T-helper 17 cell (primary cell): ENCODE results near the gene FAM174C. TPM values are rescaled to one million over a fixed set of nuclear protein-coding genes. Genes with fewer than 3 reads are reported as not detected.

Source experiments
- ATAC-seq: fragments of 150-1000 bp; cut with Tn5 transposase; 2 replicates; pipeline ENCODE4 v1.10.0; 2021; ENCODE audit warnings: mild to moderate bottlenecking, moderate library complexity
- DNase-seq, 3 donors: peaks; one replicate each; pipeline versions ENCODE4 v3.0.0 to v3.0.0-alpha.2; 2020 to 2021
- H3K9me3 ChIP-seq: one replicate; pipeline ENCODE4 v1.7.0; 2013; ENCODE audit warnings: low read length, mild to moderate bottlenecking; ENCODE audit not compliant: control insufficient read depth, poor library complexity, severe bottlenecking
- H3K27ac Mint-ChIP-seq: one replicate; pipeline ENCODE4 v1.8.0; 2022; ENCODE audit warnings: mild to moderate bottlenecking, moderate library complexity, mixed read lengths
- H3K27me3 Mint-ChIP-seq: one replicate; pipeline ENCODE4 v1.8.0; 2022; ENCODE audit warnings: mixed read lengths
- H3K36me3 Mint-ChIP-seq: one replicate; pipeline ENCODE4 v1.8.0; 2022; ENCODE audit warnings: low read depth, mixed read lengths
- H3K4me1 Mint-ChIP-seq: one replicate; pipeline ENCODE4 v1.8.0; 2022; ENCODE audit warnings: mild to moderate bottlenecking, mixed read lengths
- H3K4me3 Mint-ChIP-seq: one replicate; pipeline ENCODE4 v1.8.0; 2022; ENCODE audit warnings: mild to moderate bottlenecking, moderate library complexity, mixed read lengths
- total RNA-seq, 4 donors: library from RNA in 2 of 4; stranded (reverse) in 2 of 4; gene quantifications; one replicate each; pipeline ENCODE4 v1.2.3 and lab custom pipeline; 2022 to 2026

FAM174C gene
- total RNA-seq, 2 donors from 2014 or later: 40.6 to 43.6 TPM

DNA sequence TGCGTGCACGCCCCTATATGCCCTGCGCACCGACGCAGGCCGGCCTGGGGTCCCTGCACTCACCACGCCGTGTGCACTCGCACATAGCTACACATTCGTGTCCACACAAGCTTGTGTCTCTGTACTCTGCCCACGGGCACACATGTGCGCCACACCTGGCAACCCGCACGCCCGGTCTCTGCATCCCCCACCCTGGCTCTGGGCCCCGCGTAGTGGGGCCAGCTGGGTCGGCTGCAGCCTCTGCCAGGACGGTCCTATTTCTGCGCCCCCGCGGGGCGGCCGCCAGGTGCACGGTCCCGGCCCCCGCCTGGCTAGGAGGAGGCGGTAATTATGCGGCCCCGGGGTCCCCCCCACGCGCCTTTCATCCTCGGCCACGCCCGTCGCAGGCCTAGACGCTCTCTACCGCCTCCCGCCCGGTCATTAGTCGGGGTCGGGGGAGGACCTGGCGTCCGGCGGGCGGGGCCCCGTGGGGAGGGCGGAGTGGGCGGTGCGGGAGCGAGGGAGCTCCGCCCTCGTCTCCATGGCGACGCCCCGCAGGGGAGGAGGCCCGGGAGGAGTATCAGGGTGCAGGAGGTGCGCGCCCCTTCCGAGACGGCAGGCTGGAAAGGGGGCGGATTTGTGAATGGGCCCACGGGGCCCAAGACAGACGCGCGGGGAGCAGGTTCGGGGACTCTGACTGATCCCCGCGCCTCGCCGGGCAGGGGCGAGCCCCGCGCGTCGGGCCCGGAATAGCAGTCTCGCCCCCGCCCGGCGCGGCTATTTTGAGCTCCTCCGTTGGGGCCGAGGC, 9.0 kb upstream of the FAM174C start:
- Mint-ChIP-seq H3K36me3 (peaks cover 3% of the 10 kb centered on the region), H3K27ac (no peak overlapping the region)
- ATAC-seq: peak; percentile 38

DNA sequence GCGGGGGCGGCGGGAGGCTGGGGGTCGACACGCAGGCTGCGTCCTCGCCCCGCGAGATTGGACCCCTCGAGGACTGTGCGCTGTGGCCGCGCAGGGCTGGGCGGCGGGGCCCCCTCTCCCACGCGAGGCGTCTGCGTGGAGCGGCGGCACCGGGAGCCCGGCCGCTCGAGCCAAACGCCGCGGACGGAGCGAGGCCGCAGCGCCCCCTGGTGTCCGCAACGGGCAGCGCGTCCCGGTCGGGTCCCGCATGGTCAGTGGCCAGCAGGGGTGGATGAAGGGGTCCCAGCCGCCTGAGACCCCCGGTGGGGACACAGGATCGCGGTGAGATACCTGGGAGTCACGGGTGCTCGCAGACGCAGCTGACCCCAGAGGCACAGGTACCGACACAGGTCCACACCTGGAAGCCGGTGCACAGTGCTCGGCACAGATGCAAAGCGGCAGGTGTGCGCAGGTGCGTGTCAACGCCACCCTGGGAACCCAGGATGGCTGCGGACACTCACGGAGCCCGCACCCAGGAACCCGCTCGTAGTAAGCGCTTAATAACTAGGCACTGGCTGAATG, 8.3 kb upstream of the FAM174C start:
- no peaks in the 10 kb centered on the region for H3K9me3 ChIP-seq
- ATAC-seq (peak; percentile 15), DNase-seq (peak; percentile 55 to 71 (median 68))
- H3K4me3 Mint-ChIP-seq: peak overlapping the region; percentile 89
- peaks cover 4% of the 10 kb centered on the region for H3K36me3 Mint-ChIP-seq
- H3K27ac Mint-ChIP-seq: peak overlapping the region; percentile 98
- no peaks in the 10 kb centered on the region for H3K27me3 Mint-ChIP-seq
- peaks cover 47% of the 10 kb centered on the region for H3K4me1 Mint-ChIP-seq

More for the DNA sequence above, 9.0 kb upstream of the FAM174C start:
- H3K27me3 Mint-ChIP-seq: no peaks in the 10 kb centered on the region
- H3K9me3 ChIP-seq: no peaks in the 10 kb centered on the region
- peaks cover 47% of the 10 kb centered on the region for H3K4me1 Mint-ChIP-seq
- peak; percentile 73 to 82 (median 82) for DNase-seq
- peak overlapping the region; percentile 89 for H3K4me3 Mint-ChIP-seq

DNA sequence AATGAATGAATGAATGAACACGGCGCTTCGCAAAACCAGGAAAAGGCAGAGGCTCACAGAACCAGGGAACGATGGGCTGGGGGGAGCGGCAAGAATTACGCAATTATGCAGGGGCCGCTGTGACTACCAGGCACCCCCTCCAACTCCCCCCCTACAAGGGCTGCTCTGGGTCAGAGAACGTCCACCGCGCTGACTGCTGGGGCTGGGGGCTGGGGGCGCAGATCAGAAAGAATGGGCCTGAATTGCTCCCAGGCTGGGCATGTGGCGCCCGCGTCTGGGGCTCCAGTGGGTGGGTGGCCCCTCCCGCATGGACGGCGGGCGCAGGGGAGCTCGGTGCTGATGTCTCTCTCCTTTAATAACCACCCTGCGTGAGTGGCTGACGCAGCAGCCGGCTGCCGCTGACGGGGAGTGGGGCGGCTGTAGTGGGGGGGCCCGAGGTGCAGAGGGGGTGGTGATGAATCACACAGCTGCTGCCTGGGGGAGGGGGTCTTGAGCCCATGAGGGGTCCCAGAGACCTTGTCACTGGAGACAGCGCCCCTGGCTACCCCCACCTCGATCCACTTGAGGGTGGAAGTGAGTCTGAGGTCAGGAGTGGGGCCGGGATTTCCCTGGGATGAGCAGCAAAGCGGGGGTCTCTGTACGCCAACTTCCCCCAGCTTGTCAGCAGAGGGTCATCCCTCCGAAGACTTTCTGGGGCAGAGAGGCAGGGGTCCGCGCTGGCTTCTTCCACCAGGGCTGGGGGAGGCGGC, 7.7 kb upstream of the FAM174C start:
- H3K4me1 Mint-ChIP-seq: peaks cover 48% of the 10 kb centered on the region
- ATAC-seq (no peak), DNase-seq (peak in 1 of 3 donors; percentile 35)
- peaks cover 4% of the 10 kb centered on the region for H3K36me3 Mint-ChIP-seq
- H3K27me3 Mint-ChIP-seq: no peaks in the 10 kb centered on the region
- H3K9me3 ChIP-seq: no peaks in the 10 kb centered on the region
- peak overlapping the region; percentile 98 for H3K27ac Mint-ChIP-seq
- H3K4me3 Mint-ChIP-seq: peak overlapping the region; percentile 89

DNA sequence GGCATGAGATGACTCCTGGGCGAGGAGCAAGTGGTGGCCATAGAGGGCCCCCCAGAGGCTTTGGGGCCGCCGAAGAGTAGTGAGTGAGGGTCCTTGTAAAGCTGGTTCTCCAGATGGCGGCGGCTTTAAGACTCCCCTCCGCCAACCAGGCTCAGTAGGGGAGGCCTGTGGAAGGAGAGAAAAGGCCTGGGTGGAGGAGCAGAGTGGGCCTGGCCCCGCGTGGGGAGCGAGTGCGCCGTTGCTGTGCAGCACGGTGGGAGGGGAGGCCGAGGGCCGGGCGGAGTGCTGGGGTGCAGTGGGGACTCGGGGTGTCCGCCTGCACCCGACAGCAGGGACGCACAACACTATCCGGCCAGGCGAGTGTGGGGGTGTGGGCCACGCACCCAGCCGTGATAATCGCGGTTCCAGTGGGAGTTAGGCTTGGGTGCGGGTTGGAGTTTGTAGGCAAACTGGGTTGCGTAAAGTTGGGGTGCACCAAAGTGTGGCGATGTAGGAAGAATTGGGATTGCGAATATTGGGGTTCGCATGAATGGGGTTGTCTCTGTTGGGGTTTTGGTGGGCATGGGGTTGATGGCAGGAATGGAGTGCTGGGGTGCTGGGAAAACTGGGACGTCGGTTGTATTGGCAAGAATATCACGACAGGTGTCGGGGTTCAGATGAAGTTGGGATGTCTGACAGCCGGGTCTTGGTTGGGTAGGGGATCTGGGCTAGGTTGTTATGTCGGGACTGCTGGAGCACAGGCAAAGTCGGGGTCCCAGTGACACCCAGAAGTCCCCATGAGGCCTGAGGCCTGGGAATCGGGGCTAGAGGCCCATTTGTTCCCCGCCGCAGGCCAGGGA, 6.9 kb upstream of the FAM174C start:
- Mint-ChIP-seq H3K36me3 (peaks cover 4% of the 10 kb centered on the region), H3K27me3 (no peaks in the 10 kb centered on the region), H3K27ac (peak overlapping the region; percentile 98), H3K4me1 (peaks cover 48% of the 10 kb centered on the region), H3K4me3 (peak overlapping the region; percentile 89)
- no peak for ATAC-seq
- DNase-seq: no peak
- no peaks in the 10 kb centered on the region for H3K9me3 ChIP-seq

DNA sequence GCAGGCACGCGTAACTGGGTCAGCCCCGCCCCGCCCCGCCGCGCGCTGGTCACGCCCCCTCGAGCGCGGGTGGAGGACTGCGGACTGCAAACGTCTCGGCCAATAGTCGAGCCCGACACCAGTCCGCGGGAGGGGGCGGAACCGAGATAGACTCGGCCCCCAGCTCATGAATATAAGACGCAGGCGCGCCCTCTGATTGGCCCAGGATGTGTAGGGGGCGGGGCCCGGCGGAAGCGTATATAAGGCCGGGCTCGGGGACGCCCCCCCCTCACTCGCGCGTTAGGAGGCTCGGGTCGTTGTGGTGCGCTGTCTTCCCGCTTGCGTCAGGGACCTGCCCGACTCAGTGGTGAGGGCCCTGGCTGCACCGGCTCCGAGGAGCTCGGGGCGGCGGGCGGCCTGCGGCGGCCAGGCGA, 6.3 kb upstream of the FAM174C start, which contains the start of gene CIRBP:
Gene CIRBP, plus strand, starts transcription at position 268 of the 413 bp plus-strand sequence. CDS start 1,602 bp downstream, outside the sequence.
- ATAC-seq (peak; percentile 84), DNase-seq (peak; percentile 99)
- Mint-ChIP-seq H3K4me1 (peaks cover 54% of the 10 kb centered on the region), H3K4me3 (peak within 1 kb of the TSS; percentile 97), H3K27ac (peak within 1 kb of the TSS; percentile 98), H3K27me3 (no peaks in the 10 kb centered on the region), H3K36me3 (peaks cover 4% of the 10 kb centered on the region)
- no peaks in the 10 kb centered on the region for H3K9me3 ChIP-seq

DNA sequence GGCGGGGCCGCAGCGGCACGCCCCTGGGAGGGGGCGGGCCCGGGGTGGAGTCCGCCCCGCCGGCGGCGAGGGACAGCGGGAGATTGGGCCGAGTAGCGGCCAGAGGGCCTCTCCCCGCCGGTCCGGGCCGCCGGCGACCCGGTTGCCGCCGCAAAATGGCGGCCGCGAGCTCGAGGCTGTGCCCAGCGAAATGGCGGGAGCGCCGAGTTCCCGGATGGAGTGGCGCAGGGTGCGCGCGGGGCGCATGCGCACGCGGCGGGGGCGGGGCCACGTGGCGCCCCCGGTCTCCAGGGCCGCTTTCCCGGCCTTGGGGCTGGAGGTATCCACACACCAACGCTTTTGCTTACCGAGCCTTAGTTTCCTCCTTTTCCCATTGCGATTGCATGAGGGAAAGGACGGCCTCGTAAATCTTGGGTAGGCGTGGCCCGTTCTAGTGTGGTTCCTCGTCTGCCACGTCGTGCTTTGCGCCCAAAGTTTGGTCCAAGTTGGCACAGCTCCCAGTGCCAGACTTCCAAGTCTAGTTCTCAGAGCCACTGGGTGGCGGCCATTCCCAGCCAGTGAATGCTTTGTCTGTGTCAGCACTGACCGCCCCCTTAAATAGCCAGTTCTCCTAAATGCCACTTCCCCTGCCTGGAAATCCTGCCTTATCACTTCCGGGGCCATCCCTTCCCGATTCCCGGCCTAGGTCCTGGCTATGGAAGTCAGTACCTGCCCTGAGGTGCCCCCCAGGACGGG, 5.7 kb upstream of the FAM174C start:
- H3K27ac Mint-ChIP-seq: peak overlapping the region; percentile 98
- H3K4me3 Mint-ChIP-seq: peak overlapping the region; percentile 97
- no peaks in the 10 kb centered on the region for H3K9me3 ChIP-seq
- no peaks in the 10 kb centered on the region for H3K27me3 Mint-ChIP-seq
- DNase-seq: peak; percentile 78 to 86 (median 82)
- peak; percentile 48 for ATAC-seq
- peaks cover 4% of the 10 kb centered on the region for H3K36me3 Mint-ChIP-seq
- peaks cover 52% of the 10 kb centered on the region for H3K4me1 Mint-ChIP-seq

DNA sequence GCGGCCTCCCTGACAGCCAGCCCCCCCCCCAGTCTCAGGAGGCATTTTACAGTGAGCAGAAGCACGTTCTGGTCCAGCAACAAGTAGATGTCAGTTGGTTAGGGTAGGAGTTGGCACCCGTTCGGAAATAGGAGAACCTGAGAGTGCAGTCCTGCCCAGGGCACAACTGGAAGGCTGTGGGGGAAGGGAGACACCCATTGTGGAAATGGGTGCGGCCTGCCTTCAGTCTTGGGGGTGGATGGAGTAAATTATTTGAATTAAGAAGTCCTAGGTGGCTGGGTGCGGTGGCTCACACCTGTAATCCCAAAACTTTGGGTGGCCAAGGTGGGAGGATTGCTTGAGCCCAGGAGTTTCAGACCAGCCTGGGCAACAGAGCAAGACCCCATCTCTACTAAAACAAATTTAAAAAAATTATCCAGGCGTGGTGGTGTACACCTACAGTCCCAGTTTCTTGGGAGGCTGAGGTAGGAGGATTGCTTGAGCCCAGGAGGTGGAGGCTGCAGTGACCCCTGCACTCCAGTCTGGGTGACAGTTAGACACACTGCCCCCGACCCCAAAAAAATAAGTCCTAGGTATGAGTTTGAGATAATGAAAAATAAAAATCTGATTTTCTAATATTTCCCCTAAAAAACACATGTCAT, 5.0 kb upstream of the FAM174C start:
- peaks cover 4% of the 10 kb centered on the region for H3K36me3 Mint-ChIP-seq
- no peak for DNase-seq
- no peaks in the 10 kb centered on the region for H3K9me3 ChIP-seq
- H3K27me3 Mint-ChIP-seq: no peaks in the 10 kb centered on the region
- no peak for ATAC-seq
- peaks cover 48% of the 10 kb centered on the region for H3K4me1 Mint-ChIP-seq
- peak overlapping the region; percentile 98 for H3K27ac Mint-ChIP-seq
- peak overlapping the region; percentile 97 for H3K4me3 Mint-ChIP-seq

DNA sequence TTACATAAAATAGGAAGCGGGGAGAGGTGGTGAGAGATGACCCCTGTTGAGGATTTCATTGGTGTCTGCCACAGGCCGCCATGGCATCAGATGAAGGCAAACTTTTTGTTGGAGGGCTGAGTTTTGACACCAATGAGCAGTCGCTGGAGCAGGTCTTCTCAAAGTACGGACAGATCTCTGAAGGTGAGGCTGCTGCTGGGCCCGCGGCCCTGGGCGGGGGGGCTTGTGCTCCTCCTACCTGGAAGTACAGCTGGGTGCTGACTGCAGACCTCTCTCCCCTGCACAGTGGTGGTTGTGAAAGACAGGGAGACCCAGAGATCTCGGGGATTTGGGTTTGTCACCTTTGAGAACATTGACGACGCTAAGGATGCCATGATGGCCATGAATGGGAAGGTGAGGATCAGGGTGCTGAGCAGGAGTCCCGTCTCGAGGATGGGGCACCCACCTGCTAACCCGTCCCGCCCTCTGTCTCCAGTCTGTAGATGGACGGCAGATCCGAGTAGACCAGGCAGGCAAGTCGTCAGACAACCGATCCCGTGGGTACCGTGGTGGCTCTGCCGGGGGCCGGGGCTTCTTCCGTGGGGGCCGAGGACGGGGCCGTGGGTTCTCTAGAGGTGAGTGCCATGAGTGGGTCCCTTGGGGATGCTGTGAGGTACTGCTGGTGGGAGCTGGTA, 4.3 kb upstream of the FAM174C start:
- DNase-seq (no peak), ATAC-seq (no peak)
- Mint-ChIP-seq H3K27ac (peak overlapping the region; percentile 98), H3K27me3 (no peaks in the 10 kb centered on the region), H3K4me3 (peak overlapping the region; percentile 97), H3K4me1 (peaks cover 47% of the 10 kb centered on the region), H3K36me3 (peaks cover 4% of the 10 kb centered on the region)
- no peaks in the 10 kb centered on the region for H3K9me3 ChIP-seq

DNA sequence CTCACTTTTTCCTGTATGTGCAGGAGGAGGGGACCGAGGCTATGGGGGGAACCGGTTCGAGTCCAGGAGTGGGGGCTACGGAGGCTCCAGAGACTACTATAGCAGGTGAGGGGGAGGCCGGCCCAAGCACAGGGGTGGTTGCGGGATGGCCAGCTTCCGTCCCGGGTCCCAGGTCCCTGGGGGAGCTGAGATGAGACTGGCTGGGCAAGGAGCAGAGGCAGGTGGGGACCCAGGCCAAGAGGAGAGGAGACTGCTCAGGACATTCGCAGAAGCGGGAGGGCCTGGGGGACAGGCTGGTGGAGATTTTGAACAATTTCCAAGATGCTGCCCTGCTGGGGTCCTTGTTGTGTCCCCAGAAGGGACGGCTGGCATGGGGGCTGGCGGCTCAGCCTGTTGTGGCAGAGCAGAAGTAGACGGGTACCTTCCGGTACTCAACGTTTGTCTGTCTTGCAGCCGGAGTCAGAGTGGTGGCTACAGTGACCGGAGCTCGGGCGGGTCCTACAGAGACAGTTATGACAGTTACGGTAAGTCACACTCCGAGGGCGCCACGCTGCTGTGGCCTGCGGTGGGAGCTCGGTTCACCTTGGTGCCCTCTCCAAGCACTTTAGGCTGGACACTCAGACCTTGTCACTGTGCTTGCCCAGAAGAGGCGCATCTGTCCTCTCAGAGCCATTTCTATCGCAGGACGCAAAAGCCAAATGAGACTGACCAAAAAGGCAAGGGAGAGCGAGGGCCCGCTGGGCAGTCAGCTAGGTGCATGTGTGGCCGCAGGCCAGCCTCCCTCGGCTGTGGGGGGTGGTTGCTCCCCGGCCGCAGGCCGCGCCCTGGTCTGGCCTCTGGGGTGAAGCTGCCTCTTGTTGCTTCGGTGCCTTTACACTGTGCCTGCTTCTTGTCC, 3.6 kb upstream of the FAM174C start:
- Mint-ChIP-seq H3K36me3 (peaks cover 4% of the 10 kb centered on the region), H3K4me1 (peaks cover 51% of the 10 kb centered on the region), H3K4me3 (peak overlapping the region; percentile 97), H3K27ac (peak overlapping the region; percentile 98), H3K27me3 (no peaks in the 10 kb centered on the region)
- no peak for DNase-seq
- no peak for ATAC-seq
- H3K9me3 ChIP-seq: no peaks in the 10 kb centered on the region

DNA sequence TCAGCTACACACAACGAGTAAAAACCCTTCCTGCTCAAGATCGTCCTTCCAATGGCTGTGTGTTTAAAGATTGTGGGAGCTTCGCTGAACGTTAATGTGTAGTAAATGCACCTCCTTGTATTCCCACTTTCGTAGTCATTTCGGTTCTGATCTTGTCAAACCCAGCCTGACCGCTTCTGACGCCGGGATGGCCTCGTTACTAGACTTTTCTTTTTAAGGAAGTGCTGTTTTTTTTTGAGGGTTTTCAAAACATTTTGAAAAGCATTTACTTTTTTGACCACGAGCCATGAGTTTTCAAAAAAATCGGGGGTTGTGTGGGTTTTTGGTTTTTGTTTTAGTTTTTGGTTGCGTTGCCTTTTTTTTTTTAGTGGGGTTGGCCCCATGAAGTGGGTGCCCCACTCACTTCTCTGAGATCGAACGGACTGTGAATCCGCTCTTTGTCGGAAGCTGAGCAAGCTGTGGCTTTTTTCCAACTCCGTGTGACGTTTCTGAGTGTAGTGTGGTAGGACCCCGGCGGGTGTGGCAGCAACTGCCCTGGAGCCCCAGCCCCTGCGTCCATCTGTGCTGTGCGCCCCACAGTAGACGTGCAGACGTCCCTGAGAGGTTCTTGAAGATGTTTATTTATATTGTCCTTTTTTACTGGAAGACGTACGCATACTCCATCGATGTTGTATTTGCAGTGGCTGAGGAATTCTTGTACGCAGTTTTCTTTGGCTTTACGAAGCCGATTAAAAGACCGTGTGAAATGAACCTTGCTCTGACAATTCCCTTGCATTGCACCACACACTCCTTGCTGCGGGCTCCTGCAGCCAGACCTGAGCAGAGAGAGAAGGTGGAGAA, 2.7 kb upstream of the FAM174C start:
- H3K27me3 Mint-ChIP-seq: no peaks in the 10 kb centered on the region
- peak overlapping the region; percentile 98 for H3K27ac Mint-ChIP-seq
- peak overlapping the region; percentile 97 for H3K4me3 Mint-ChIP-seq
- peaks cover 49% of the 10 kb centered on the region for H3K4me1 Mint-ChIP-seq
- DNase-seq (no peak), ATAC-seq (no peak)
- H3K36me3 Mint-ChIP-seq: peaks cover 4% of the 10 kb centered on the region
- no peaks in the 10 kb centered on the region for H3K9me3 ChIP-seq
